Thymus (tissue), 11 donors: ENCODE results near the gene ANKS3. TPM values are rescaled to one million over a fixed set of nuclear protein-coding genes. Genes with fewer than 3 reads are reported as not detected.

ENCODE experiments used
- DNase-seq, 9 donors: peaks; one replicate each; pipeline ENCODE4 v3.0.0-alpha.2; 2013; ENCODE audit warnings: low spot score in 9 of 9, low read depth in 6 of 9, missing footprints in 1 of 9
- H3K27ac ChIP-seq, 2 donors: one replicate each; pipeline ENCODE4 v1.5.1; 2013; ENCODE audit warnings: control low read depth in 1 of 2, low read depth in 1 of 2, low read length in 1 of 2, mild to moderate bottlenecking in 1 of 2, moderate library complexity in 1 of 2
- H3K27me3 ChIP-seq, 2 donors: one replicate each; pipeline ENCODE4 v1.5.1; 2013; ENCODE audit warnings: low read length in 1 of 2; ENCODE audit not compliant: control insufficient read depth in 2 of 2, insufficient read depth in 1 of 2
- H3K36me3 ChIP-seq, 2 donors: one replicate each; pipeline ENCODE4 v1.5.1; 2013; ENCODE audit warnings: low read length in 1 of 2, mild to moderate bottlenecking in 1 of 2, moderate library complexity in 1 of 2; ENCODE audit not compliant: control insufficient read depth in 2 of 2, insufficient read depth in 2 of 2
- H3K4me1 ChIP-seq, 2 donors: one replicate each; pipeline ENCODE4 v1.5.1; 2013; ENCODE audit warnings: low read length in 2 of 2; ENCODE audit not compliant: control insufficient read depth in 2 of 2, insufficient read depth in 2 of 2
- H3K4me3 ChIP-seq, 2 donors: one replicate each; pipeline ENCODE4 v1.5.1; 2013; ENCODE audit warnings: low read length in 2 of 2, control low read depth in 1 of 2, mild to moderate bottlenecking in 1 of 2
- H3K9me3 ChIP-seq, 2 donors: one replicate each; pipeline ENCODE4 v1.5.1; 2013; ENCODE audit warnings: low read length in 1 of 2, mild to moderate bottlenecking in 1 of 2; ENCODE audit not compliant: control insufficient read depth in 2 of 2, insufficient read depth in 1 of 2
- WGBS: extraction: QIAGEN DNeasy Blood & Tissue Kit; methylation state at CpG from one replicate; pipeline ENCODE4 v1.1.7; 2013; 5-methylcytosine and 5-hydroxymethylcytosine counted together
- polyA plus RNA-seq: library from polyadenylated mRNA; stranded (reverse); fragments of 200-250 nt; gene quantifications from one replicate; pipeline ENCODE4 v1.2.3, GENCODE V29; 2013
- total RNA-seq: library from RNA; stranded (reverse); fragments of 120-200 nt; gene quantifications from one replicate; pipeline ENCODE4 v1.2.4, GENCODE V29; 2013
- donor health status: healthy.

The ANKS3 gene
- total and polyA plus RNA-seq, 2 donors = 9.8 to 34.0 TPM

DNA sequence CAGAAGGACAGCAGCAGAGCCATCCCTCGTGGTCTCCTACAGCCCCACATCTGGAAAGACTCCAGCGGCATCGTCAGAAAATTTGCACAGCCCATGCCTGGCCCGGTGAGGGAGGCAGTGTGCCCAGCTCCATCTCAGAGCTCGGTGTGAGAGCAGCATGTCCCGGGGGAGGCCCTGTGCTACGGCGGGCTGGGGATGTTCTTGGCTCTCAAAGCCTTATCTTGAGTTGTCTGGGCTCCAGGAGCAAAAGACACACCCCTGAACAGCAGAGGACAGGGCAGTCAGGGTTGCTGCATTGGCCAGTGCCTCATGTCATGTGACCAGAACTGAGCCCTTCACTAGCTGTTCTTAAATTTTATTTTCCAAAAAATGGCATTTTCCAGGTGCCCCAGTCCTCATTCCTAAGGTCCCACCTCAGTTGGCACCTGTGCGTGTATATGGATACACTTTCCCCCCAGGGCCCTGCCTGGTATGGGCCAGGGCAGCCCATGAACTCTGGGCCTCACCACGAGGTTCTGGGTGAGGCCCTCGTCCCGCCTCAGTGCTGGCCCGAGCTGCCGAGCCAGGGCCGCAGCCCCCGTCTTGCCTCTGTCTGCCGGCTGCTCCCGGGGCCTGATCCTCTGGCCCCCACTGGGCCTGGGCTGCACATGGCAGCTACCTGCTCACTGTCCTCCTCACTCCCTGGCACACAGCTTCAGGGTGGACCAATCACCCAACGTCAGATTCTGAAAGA is 37.7 kb downstream of the ANKS3 start:
- H3K4me3 ChIP-seq = no peak overlapping the region
- no peak for DNase-seq
- no peaks in the 10 kb centered on the region for H3K9me3 ChIP-seq
- 93% methylated on average over 19 of the region's 19 CpGs for WGBS
- peak overlapping the region in 1 of 2 donors; percentile 37 for H3K27ac ChIP-seq
- peaks cover 48 to 59% of the 10 kb centered on the region in 2 donors for H3K36me3 ChIP-seq
- H3K27me3 ChIP-seq = no peaks in the 10 kb centered on the region
- H3K4me1 ChIP-seq = peaks cover 10% of the 10 kb centered on the region in 2 donors

DNA sequence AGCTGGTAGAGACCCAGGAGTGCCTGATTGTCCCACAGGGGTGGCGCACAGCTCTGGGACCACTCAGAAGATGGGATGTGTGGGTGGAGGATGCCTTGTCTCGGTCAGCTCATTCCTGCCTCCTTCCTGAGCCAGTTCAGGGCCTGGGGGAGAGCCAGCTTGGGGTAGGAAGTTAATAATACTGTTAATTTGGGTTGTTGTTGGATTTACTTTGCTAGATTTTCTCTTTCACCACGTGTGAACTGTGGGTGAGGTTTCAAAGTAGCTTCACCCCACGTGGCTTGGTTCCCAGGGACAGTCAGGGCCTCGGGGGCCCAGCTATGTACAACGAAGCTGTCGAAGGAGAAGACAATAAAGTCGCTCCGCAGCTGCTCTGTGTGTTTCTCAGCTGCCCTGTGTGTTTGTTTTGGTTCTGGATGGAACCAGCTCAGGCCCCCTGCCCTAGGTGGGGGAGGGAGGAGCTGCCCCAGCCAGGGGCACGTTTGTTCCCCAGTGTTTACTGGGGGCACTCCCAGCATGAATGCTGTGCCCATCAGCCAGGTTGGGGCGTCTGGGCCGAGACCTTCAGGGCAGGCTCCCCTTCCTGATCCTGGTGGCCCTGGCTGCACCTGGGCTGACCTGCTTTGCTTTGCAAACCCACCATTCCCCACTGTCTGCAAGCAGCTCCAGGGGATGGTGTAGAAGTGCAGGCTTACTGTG is 38.4 kb downstream of the ANKS3 start:
- no peaks in the 10 kb centered on the region for H3K27me3 ChIP-seq
- WGBS = 92% methylated on average over 12 of the region's 12 CpGs
- H3K4me3 ChIP-seq = no peak overlapping the region
- H3K27ac ChIP-seq = peak overlapping the region in 1 of 2 donors; percentile 37
- H3K36me3 ChIP-seq = peaks cover 41 to 52% of the 10 kb centered on the region in 2 donors
- no peaks in the 10 kb centered on the region for H3K9me3 ChIP-seq
- H3K4me1 ChIP-seq = peaks cover 10% of the 10 kb centered on the region in 2 donors
- DNase-seq = no peak

DNA sequence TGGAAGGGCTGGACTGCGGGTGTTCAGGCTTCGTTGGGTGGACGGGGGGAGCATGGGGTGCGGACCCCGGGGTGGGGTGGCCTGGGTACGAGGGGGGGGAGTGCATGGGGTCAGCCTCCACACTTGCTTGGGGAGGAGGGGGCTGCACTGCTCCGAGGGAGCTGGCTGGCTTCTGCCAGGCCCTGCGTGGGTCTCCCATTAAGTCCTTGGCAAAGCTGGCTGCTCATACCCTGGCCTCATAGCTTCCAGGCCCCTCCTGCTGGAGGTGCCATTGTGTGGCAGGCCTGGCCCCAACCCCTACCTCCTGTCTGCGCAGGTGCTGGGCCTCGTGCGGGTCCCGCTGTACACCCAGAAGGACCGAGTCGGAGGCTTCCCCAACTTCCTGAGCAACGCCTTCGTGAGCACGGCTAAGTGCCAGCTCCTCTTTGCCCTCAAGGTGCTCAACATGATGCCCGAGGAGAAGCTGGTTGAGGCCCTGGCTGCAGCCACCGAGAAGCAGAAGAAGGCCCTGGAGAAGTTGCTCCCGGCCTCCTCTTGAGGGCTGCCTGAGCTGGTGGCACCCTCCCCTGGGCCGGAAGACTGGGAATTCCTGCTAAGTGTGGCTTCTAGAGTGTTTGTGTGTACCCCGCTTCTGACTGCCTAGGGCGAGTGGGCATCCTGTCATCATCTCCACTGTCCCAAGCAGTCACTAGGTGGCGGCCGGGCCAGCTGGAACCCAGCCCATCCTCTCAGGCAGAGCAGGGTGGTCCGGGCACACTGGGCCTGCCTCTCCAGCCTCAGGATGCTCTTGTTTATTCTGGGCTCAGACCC is 39.2 kb downstream of the ANKS3 start:
- no peaks in the 10 kb centered on the region for H3K9me3 ChIP-seq
- DNase-seq = no peak
- WGBS = 79% methylated on average over 26 of the region's 26 CpGs
- H3K36me3 ChIP-seq = peaks cover 38 to 56% of the 10 kb centered on the region in 2 donors
- peaks cover 10% of the 10 kb centered on the region in 2 donors for H3K4me1 ChIP-seq
- no peaks in the 10 kb centered on the region for H3K27me3 ChIP-seq
- H3K27ac ChIP-seq = peak overlapping the region in 1 of 2 donors; percentile 36
- peak overlapping the region; percentile 65 to 67 for H3K4me3 ChIP-seq

DNA sequence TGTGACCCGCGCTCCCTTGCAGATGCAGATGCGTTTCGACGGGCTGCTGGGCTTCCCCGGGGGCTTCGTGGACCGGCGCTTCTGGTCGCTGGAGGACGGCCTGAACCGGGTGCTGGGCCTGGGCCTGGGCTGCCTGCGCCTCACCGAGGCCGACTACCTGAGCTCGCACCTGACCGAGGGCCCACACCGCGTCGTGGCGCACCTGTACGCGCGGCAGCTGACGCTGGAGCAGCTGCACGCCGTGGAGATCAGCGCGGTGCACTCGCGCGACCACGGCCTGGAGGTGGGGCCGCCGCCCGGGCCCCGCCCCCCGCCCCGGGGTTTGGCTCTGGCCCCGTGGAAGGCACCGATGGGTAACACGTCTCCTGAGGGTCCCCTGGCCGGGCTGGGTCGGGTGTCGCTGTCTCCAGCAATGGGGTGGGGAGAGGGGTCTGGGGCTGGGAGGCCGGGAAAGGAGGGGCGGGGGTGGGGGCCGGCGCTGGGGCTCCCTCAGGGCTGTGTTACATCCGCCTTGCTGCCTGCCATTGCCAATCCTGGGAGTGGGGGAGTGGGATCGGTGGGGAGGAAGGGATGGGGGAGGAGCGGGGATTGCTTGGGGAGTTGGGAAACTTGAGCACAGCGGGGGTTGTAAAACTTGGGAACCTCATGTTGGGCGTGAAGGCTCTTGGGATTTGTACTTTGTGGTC is 40.0 kb downstream of the ANKS3 start:
- peak in 3 of 9 donors; percentile 51 to 69 (median 63) for DNase-seq
- peak overlapping the region; percentile 81 to 93 for H3K27ac ChIP-seq
- peaks cover 35 to 55% of the 10 kb centered on the region in 2 donors for H3K36me3 ChIP-seq
- 4% methylated on average over 54 of the region's 54 CpGs for WGBS
- H3K27me3 ChIP-seq = no peaks in the 10 kb centered on the region
- H3K9me3 ChIP-seq = no peaks in the 10 kb centered on the region
- peak overlapping the region; percentile 65 to 67 for H3K4me3 ChIP-seq
- H3K4me1 ChIP-seq = peaks cover 10% of the 10 kb centered on the region in 2 donors

DNA sequence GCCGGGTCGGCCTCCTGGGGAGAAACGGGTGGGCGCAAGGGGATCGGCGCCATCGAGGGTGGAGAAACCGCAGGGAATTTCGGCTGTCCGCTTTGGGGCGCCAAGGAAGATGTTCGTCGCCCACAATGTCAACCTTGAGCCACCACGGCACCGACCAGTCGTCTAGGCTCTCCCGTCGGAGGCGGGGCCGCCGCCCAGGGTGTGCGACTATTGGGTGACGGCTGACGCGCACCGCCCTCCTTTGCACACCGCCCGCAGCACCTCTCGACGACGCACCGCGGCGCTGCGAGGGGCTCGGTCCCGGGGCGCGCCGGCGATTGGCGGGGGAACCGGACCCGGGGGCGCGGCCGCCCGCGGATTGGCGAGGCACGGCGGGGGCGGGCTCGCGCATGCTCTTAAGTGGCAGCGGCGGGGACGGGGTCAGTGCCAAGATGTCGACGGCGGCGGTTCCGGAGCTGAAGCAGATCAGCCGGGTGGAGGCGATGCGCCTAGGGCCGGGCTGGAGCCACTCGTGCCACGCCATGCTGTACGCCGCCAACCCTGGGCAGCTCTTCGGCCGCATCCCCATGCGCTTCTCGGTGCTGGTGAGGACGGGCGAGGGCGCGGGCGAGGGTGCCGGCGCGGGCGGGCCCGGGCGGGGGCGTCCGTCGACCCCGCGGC is 40.6 kb downstream of the ANKS3 start, which contains the start of gene NUDT16L1:
Gene NUDT16L1 (plus strand): TSS at position 267 of the 660 bp plus-strand sequence. CDS start 165 bp downstream, at position 432.
- Histone ChIP-seq H3K27ac (peak within 1 kb of the TSS; percentile 81 to 93), H3K4me3 (peak within 1 kb of the TSS; percentile 65 to 68), H3K9me3 (no peaks in the 10 kb centered on the region), H3K36me3 (peaks cover 34 to 56% of the 10 kb centered on the region in 2 donors), H3K27me3 (no peaks in the 10 kb centered on the region), H3K4me1 (peaks cover 10% of the 10 kb centered on the region in 2 donors)
- DNase-seq = peak; percentile 82 to 98 (median 93)
- WGBS = under 1% methylated on average over 91 of the region's 91 CpGs

DNA sequence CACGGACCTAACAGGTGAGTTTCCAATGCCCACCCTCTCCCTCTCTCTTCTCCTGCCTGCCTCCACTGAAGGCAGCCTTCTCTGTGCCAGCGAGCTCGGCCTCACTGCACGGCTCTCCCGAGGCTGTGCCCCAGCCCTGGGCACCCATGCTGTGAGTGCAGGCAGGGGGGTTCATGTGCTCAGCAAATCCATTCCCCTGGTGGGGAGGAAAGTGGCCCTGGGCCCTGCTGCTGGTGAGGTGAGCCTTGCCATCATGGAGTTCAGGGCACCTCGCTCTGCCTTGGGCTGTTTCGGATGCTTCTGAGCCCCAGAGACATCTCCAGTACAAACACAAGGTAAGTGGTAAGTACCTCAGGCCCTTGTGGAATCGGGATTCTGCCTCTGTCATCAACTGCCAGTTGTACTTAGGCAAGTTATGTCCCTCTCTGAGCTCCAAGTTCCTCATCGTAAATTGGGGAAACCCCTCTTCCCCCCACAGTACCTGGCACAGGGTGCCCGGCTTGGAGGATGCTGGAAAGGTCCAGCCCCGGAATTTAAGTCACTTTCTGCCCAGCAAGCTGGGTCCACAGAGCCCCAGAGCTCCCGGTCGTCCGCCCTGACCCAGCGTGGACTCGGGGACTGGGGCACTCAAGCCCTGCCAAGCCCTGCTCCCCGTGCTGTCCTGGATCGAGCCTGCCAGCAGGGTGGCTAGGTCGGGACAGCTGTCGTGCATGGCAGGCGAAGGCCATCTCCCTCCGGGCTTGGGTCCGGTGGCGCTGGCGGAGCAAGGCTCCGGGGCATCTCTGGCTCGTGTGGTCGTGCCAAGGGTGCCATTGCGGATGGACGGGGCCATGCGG is 41.4 kb downstream of the ANKS3 start:
- peak overlapping the region; percentile 65 to 68 for H3K4me3 ChIP-seq
- 29% methylated on average over 31 of the region's 31 CpGs for WGBS
- H3K27me3 ChIP-seq = no peaks in the 10 kb centered on the region
- peak overlapping the region; percentile 3 to 72 for H3K27ac ChIP-seq
- peaks cover 37 to 58% of the 10 kb centered on the region in 2 donors for H3K36me3 ChIP-seq
- peaks cover 10% of the 10 kb centered on the region in 2 donors for H3K4me1 ChIP-seq
- H3K9me3 ChIP-seq = no peaks in the 10 kb centered on the region
- DNase-seq = peak in 1 of 9 donors; percentile 26

DNA sequence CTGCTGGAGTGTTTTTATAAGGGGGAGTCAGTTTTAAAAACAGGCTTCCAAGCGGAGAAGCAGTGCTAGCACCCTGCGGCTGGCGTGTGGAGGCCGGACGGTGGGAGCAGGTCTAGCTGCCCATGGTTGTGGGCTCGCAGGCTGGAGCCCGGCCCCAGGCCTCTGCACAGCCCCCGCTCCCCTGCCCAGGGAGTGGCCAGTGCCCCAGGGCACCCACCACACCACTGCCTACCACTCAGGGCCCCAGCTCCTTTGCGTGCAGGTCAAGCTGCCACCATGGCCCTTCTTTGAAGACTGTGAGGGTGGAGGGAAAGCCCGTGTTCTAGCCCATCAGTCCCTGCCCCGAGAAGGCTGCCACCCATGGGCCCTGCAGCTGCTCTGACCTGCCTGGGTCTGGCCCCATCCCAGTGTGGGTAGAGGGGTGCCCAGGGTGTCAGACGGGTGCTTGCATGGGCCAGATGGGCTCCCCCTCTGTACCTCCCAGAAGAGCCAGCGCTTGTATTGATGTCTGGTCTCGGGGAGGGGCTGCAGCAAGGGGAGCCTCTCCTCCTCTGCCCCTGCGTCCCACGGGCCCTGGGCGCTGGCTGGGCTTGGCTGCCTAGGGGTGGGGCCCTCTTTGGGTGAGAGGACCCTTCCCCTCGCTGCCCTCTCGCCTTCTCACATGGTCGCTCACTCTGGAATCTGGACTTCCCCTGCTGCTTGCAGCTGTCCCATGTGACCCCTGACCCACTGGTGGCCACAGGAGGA is 42.2 kb downstream of the ANKS3 start:
- H3K36me3 ChIP-seq = peaks cover 33 to 54% of the 10 kb centered on the region in 2 donors
- 95% methylated on average over 20 of the region's 20 CpGs for WGBS
- no peak for DNase-seq

More for the DNA sequence above, 42.2 kb downstream of the ANKS3 start:
- Histone ChIP-seq H3K4me1 (peaks cover 10% of the 10 kb centered on the region in 2 donors), H3K27ac (no peak overlapping the region), H3K27me3 (no peaks in the 10 kb centered on the region), H3K4me3 (no peak overlapping the region), H3K9me3 (no peaks in the 10 kb centered on the region)
